CD4-positive, alpha-beta T cell treated with Interferon gamma for 1 hour (primary cell): ENCODE data around the gene IFNGR2.
"Not testable (repeated sequence)": the region's sequence is repeated elsewhere in the genome, so short reads cannot be mapped to it uniquely, and the experiment has no call there.

Source experiments
- DNase-seq: peaks from one replicate; pipeline ENCODE4 v3.0.0-alpha.2; 2020

Gene IFNGR2

GRCh38 chr21:33446620-33447019 lies 43.4 kb downstream of the IFNGR2 start:
- DNase-seq: not testable (repeated sequence)

DNA sequence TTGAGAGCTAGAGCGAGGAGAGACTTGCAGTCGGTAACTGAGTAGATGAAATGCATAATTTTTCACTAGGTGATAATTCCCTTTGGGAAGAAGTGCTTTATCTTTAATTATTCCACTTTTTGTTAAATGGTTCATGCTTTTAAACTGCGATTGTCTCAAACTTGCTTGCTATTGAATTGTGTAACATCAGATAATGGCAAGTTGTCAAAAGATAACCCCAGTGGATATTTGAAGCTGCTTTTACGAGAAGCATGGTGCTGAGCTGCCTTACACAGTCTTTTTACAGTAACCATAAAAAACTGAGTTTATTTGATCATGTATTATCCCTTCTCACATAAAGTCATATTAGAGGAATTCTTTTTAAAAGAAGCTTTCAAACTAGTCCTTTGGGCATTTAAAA lies 46.4 kb downstream of the IFNGR2 start:
- no peak for DNase-seq

GRCh38 chr21:33451634-33452071 lies 48.4 kb downstream of the IFNGR2 start:
- DNase-seq: no peak

GRCh38 chr21:33452362-33452761 lies 49.1 kb downstream of the IFNGR2 start:
- DNase-seq: no peak

DNA sequence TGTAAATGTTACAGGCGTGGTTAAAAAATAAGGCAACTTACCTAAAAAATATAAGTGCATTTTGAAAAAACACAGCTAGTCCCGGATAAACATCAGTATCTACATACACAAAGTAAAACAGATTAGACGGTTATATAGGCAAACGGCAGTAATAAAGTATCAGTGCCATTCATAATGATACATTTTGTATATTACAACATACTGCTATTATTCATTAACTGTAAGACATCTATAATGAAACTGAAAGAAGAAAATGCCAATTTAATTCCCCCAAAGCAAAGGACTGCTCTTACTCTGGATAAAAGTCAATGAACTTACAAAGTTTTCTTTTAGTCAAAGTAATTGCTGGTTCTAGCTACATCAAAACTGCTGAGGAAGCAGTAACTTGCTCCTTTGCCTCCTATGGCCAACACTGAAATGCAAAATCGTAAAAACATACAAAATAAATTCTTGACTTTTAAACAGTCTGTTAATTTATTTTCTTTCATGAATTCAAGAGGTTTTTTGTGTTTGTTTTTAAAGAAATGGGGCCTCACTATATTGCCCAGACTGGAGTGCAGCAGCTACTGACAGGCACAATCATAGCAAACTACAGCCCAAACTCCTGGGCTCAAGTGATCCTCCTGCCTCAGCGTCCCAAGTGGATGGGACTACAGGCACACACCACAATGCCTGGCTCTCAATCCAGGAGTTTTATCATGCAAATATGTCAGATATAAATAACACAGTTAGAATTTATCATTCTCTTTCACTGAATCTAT lies 52.7 kb downstream of the IFNGR2 start:
- DNase-seq: no peak

DNA sequence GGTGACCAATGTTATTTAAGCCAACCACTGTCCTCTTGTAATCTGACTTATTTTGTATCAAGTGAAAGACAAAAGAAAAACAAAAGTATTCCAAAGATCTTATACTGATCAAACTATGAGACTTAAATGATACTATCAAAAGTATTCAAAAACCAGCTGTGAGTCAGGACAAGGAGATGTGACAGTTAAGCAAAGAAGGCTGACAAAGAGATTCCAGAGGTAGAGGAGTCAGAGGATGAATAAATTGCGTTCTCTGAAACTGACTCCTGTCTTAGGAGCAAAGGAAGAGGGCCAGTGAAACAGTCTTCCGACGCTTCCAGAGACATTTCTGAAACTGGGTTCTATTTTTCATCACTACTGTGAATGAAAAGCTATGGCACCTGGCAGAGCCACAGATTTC lies 55.6 kb downstream of the IFNGR2 start:
- no peak for DNase-seq

GRCh38 chr21:33461538-33462250 lies 58.5 kb downstream of the IFNGR2 start:
- DNase-seq: no peak

GRCh38 chr21:33469183-33469582 lies 66.0 kb downstream of the IFNGR2 start:
- not testable (repeated sequence) for DNase-seq

DNA sequence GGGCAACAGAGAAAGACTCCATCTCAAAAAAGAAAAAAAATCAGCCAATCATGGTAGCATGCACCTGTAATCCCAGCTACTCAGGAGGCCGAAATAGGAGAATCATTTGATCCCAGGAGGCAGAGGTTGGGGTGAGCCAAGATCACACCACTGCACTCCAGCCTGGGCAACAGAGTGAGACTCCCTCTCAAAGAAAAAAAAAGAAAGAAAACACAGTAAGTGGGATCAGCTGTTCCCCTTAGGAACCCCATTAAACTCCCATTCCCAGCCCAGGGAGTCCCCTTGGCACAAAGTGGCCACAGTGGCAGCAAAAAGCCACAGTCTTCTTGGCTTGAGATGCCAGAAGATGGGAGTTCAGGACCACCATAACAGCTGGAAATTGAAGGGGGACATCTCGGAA lies 67.5 kb downstream of the IFNGR2 start:
- DNase-seq: no peak

DNA sequence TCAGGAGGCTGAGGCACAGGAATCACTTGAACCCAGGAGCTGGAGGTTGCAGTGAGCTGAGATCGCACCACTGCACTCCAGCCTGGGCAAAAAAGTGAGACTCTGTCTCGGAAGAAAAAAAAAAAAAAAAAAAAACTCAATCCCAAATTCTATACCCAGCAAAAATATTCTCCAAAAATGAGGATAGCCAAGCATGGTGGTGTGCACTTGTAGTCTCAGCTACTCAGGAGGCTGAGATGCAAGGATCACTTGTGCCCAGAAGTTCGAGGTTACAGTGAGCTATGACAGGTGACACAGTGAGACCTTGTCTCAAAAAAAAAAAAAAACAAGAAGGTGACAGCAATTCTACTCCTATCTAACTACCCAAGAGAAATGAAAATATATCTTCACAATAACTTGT lies 70.1 kb downstream of the IFNGR2 start:
- DNase-seq: no peak

GRCh38 chr21:33477066-33477465 lies 73.9 kb downstream of the IFNGR2 start:
- no peak for DNase-seq

- DNase-seq: no peak
Measured at GRCh38 chr21:33478182-33478581, 75.0 kb downstream of the IFNGR2 start.

- DNase-seq: peak; percentile 16
Measured at GRCh38 chr21:33478935-33479678, 75.9 kb downstream of the IFNGR2 start.

DNA sequence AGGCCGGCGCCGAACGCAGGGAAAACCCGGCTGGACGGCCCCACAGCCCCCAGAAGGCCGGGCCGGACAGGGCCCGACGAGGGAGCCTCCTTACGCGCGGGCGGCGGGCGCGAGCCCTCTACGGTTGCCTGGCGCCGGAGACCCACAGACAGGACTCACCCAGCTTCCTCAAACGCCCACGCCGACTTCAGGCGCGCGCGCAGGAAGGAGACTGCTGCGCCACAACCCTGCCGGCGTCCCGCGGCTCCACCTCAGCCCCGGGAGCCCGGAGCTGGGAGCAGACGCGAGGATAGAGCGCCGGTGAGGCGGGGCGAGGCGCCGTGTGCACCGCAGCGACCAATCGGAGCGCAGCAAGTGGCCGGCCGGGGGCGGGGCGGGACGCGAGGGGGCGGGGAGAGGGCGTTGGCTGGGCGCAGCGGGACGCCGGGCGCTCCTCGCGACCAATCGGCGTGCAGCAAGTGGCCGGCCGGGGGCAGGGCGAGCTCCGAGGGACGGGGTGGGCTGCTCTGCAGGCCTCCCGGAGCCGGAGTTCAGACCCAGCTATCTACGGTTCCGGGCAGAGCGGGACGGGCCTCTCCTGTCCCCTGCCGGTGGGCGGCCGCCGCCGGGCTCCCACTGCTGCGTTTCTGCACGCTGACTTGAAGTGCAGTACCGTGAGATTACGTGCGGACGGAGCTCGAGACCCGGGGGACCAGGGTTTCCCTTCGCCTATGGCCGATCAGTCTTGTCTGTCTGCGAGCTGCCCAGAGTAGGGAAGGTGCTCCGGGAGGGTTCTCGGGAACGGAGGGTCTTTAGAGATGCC lies 76.7 kb downstream of the IFNGR2 start, which contains the start of gene TMEM50B:
Gene TMEM50B (minus strand): TSS at position 296 of the 802 bp plus-strand sequence. CDS start 11,089 bp downstream, outside the sequence.
- peak; percentile 96 for DNase-seq

GRCh38 chr21:33480481-33481103 lies 77.4 kb downstream of the IFNGR2 start:
- no peak for DNase-seq

DNA sequence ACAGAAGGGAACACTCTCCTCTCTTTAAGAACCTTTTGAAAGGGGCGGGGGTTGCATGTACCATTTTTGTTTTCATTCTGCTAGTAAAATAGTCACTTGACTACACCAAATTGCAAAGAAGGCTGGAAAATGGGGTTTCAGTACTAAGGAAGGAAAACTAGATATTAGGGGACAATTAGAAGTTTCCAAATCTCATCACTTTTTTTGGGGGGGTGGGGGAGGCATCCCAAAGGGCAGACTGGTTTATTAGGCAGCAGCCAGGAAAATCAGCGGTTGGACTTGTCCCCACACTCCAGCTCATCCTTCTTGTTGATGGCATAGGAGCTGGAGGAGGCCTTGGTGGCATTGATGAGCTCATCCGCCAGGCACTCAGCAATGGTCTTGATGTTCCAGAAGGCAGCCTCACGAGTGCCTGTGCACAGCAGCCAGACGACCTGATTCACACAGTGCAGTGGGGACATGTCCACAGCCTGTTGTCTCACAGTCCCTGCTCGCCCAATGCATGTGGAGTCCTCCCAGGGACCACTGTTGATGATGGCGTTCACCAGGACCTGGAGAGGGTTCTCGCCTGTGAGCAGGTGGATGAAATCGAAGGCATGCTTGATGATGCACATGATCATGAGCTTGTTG lies 78.2 kb downstream of the IFNGR2 start:
- no peak for DNase-seq
